Right kidney (tissue), 1 donor: ENCODE data around the gene DLG1.
"Not testable (repeated sequence)": the region's sequence is repeated elsewhere in the genome, so short reads cannot be mapped to it uniquely, and the experiment has no call there.

ENCODE experiments used
- DNase-seq: peaks from one replicate; pipeline ENCODE4 v3.0.0-alpha.2; 2016

Gene DLG1

GRCh38 chr3:197244751-197245150 is 53.7 kb downstream of the DLG1 start:
- no peak for DNase-seq

- DNase-seq: no peak
These were observed 55.5 kb downstream of the DLG1 start for GRCh38 chr3:197242784-197243432.

- no peak for DNase-seq
These were observed 57.2 kb downstream of the DLG1 start for GRCh38 chr3:197241173-197241572.

- no peak for DNase-seq
These were observed 58.6 kb downstream of the DLG1 start for GRCh38 chr3:197239857-197240256.

GRCh38 chr3:197238842-197239241 is 59.6 kb downstream of the DLG1 start:
- no peak for DNase-seq

GRCh38 chr3:197237897-197238296 is 60.5 kb downstream of the DLG1 start:
- DNase-seq: no peak

GRCh38 chr3:197236362-197236761 is 62.0 kb downstream of the DLG1 start:
- DNase-seq: no peak

GRCh38 chr3:197234947-197235914 is 63.2 kb downstream of the DLG1 start:
- no peak for DNase-seq

GRCh38 chr3:197231321-197231720 is 67.1 kb downstream of the DLG1 start:
- DNase-seq: no peak

- DNase-seq: no peak
These were observed 68.6 kb downstream of the DLG1 start for GRCh38 chr3:197229836-197230235.

GRCh38 chr3:197229178-197229577 is 69.2 kb downstream of the DLG1 start:
- no peak for DNase-seq

- no peak for DNase-seq
These were observed 70.4 kb downstream of the DLG1 start for GRCh38 chr3:197227780-197228574.

- DNase-seq: no peak
These were observed 72.2 kb downstream of the DLG1 start for GRCh38 chr3:197226179-197226578.

- DNase-seq: no peak
These were observed 72.8 kb downstream of the DLG1 start for GRCh38 chr3:197225579-197225978.

GRCh38 chr3:197224034-197224444 is 74.4 kb downstream of the DLG1 start:
- no peak for DNase-seq

- no peak for DNase-seq
These were observed 75.5 kb downstream of the DLG1 start for GRCh38 chr3:197222937-197223370.

- DNase-seq: no peak
These were observed 78.8 kb downstream of the DLG1 start for GRCh38 chr3:197219619-197220018.

- no peak for DNase-seq
These were observed 80.2 kb downstream of the DLG1 start for GRCh38 chr3:197218210-197218609.

- no peak for DNase-seq
These were observed 81.5 kb downstream of the DLG1 start for GRCh38 chr3:197216914-197217313.

GRCh38 chr3:197216169-197216860 is 82.1 kb downstream of the DLG1 start:
- DNase-seq: no peak

- no peak for DNase-seq
These were observed 86.1 kb downstream of the DLG1 start for GRCh38 chr3:197212290-197212689.

GRCh38 chr3:197211698-197212097 is 86.7 kb downstream of the DLG1 start:
- DNase-seq: not testable (repeated sequence)
